ENCODE results near the gene RCN2.

The RCN2 gene

DNA sequence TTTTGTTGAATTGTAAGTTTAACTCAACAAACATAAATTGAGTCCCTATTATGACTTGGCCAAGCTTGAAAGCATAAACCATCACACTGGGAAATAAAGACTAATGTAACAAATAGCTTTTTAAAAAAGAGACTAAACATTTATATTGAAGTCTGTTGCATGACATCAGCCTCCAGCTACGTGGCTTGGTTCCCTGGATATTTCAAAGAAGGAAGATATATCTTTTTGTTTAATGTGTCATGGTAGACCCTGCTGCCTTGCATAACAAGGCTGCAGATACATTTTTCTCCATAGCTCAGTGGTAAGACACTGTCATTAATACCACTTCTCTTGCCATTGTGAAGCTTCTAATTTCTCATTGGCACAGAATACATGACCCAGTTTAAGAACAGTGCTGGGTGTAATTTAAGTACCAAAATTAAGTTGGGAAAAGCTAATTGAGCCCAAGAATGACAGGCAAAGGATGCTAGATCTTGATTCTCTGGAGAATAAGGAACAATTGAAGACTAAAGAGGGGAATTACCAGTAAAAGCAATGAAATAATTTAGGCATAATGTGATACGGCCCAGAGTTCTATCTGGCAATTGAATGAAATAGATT, 14.0 kb downstream of the RCN2 start:
- no peak for DNase-seq (ENCODE audit: low read depth)
- H3K4me3 ChIP-seq (ENCODE audit: control insufficient read depth, low read depth, low read length) = no peak overlapping the region
- TF ChIP-seq, protein P1, sequence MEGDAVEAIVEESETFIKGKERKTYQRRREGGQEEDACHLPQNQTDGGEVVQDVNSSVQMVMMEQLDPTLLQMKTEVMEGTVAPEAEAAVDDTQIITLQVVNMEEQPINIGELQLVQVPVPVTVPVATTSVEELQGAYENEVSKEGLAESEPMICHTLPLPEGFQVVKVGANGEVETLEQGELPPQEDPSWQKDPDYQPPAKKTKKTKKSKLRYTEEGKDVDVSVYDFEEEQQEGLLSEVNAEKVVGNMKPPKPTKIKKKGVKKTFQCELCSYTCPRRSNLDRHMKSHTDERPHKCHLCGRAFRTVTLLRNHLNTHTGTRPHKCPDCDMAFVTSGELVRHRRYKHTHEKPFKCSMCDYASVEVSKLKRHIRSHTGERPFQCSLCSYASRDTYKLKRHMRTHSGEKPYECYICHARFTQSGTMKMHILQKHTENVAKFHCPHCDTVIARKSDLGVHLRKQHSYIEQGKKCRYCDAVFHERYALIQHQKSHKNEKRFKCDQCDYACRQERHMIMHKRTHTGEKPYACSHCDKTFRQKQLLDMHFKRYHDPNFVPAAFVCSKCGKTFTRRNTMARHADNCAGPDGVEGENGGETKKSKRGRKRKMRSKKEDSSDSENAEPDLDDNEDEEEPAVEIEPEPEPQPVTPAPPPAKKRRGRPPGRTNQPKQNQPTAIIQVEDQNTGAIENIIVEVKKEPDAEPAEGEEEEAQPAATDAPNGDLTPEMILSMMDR (IDR thresholded peaks at IDR 0.05; ENCODE audit: control insufficient read depth, insufficient read depth, low read depth, low read length, missing control alignments) = no peak

DNA sequence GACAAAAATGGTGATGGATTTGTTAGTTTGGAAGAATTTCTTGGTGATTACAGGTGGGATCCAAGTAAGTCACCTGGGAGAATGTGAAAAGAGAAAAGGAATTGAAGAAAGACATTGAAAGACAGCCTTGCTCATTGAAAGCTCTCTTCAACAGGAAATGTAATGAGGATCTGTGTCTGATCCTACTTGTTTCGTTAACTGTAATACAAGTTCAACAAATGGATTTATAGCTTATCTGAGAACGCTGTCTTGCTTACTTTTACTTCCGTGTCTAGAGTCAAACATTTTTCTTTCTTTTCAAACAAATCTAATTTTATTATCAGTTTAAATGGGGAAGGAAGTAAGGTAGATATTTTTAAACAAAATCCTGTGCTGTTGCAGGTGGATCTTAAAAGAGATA, 15.9 kb downstream of the RCN2 start:
- H3K4me3 ChIP-seq (ENCODE audit: control insufficient read depth, low read depth, low read length) = no peak overlapping the region
- TF ChIP-seq, protein P1 (IDR thresholded peaks at IDR 0.05; ENCODE audit: control insufficient read depth, insufficient read depth, low read depth, low read length, missing control alignments) = no peak
- DNase-seq (ENCODE audit: low read depth) = no peak

DNA sequence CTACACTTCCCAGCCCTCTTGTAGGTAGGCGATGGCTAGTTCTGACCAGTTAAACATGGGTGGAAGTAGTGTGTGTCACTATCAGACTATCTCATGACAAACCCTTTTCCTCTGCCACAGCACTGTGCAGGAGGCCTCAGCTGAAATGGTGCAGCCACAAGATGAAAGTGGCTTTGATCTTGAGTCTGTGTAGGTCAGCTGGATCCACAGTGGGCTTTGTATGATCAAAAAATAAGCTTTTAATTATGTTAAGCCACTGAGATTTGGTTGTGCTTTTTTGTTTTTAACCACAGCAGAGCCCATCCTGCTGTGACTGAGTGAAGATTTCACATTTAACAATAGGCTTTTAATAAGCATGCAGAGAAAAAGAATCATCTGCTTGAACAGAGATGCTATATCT, 19.7 kb downstream of the RCN2 start:
- H3K4me3 ChIP-seq (ENCODE audit: control insufficient read depth, low read depth, low read length) = no peak overlapping the region
- DNase-seq (ENCODE audit: low read depth) = no peak

DNA sequence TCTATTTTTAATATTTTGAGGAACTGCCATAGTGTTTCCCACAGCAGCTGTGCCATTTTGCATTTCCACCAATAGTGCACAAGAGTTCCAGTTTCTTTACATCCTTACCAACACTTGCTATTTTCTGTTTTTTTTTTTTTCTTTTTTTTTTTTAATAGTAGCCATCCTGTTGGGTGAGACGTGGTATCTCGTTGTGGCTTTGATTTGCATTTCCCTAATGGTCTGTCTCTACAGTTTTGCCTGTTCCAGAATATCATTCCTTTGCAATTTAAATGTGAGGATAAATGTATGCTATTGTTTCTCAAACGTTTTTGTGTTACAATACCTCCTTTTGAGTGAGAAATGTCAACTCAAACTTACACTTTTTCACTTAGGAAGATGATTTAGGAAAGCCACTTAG, 22.4 kb downstream of the RCN2 start:
- TF ChIP-seq, protein P1 (IDR thresholded peaks at IDR 0.05; ENCODE audit: control insufficient read depth, insufficient read depth, low read depth, low read length, missing control alignments) = no peak
- H3K4me3 ChIP-seq (ENCODE audit: control insufficient read depth, low read depth, low read length) = no peak overlapping the region

More for the DNA sequence above, 19.7 kb downstream of the RCN2 start:
- TF ChIP-seq, protein P1 (IDR thresholded peaks at IDR 0.05; ENCODE audit: control insufficient read depth, insufficient read depth, low read depth, low read length, missing control alignments) = no peak

DNA sequence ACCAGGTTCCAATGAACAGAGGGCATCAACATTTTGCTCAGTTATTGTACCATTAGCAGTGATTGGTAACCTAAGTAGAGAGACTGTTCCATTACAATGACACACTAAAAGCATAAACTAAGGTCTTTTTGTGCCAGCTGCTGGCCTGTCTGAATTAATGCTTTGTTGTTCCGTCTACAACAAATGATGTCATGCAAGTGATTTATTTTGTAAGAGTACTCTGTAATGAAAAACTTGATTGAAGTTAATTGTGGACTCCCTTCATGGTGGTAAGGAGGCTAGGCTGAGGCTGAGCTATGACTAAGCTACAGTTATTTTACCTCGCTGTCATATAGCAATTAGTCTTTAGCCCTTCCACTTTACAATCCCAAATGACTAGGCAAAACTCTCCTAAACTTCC, 23.2 kb downstream of the RCN2 start:
- TF ChIP-seq, protein P1 (IDR thresholded peaks at IDR 0.05; ENCODE audit: control insufficient read depth, insufficient read depth, low read depth, low read length, missing control alignments) = no peak
- no peak for DNase-seq (ENCODE audit: low read depth)
- H3K4me3 ChIP-seq (ENCODE audit: control insufficient read depth, low read depth, low read length) = no peak overlapping the region

More for the DNA sequence above, 22.4 kb downstream of the RCN2 start:
- no peak for DNase-seq (ENCODE audit: low read depth)

DNA sequence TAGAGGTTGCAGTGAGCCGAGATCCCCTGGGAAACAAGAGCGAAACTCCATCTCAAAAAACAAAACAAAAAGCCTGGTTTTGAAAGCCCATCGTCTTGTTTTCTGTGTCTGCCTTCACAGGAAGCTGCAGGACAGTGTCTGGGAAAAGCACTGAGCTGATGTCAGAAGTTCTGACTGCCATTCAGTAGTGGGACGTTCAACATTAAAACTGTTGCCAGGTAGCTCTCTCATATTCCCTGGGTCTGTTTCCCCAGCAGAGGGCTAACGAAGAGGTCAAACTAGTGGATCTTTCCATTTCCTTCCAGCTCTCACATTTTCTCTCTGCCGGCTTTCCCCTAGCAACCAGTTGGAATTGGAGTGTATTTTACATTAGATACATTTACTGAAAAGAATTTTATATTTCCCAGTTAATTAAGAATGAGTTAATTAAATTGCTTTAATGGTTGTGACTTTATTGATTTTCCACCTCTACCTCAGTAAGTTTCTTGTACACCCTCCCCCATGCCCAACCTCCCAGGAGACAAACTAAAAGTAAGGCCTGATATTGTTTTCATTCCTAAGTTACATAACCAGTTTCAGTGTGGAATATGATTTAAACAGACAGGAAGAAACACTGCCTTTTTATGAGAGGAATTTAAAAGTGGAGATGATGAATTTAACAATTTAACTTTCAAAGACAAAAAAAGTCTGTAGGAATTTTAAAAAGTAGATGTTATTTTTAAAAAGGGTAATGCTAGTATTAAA, 29.9 kb downstream of the RCN2 start:
- TF ChIP-seq, protein P1 (IDR thresholded peaks at IDR 0.05; ENCODE audit: control insufficient read depth, insufficient read depth, low read depth, low read length, missing control alignments) = no peak
- H3K4me3 ChIP-seq (ENCODE audit: control insufficient read depth, low read depth, low read length) = no peak overlapping the region
- no peak for DNase-seq (ENCODE audit: low read depth)
